HUES48 (cell line): ENCODE measurements around the gene MARK1.

Experiments used
- H3K27ac ChIP-seq: one replicate; pipeline ENCODE4 v1.7.0; 2013; ENCODE audit warnings: low read depth, low read length, inconsistent platforms
- H3K27me3 ChIP-seq: 2 replicates; pipeline ENCODE4 v1.6.1; 2013; ENCODE audit warnings: mild to moderate bottlenecking, low read length; ENCODE audit not compliant: control insufficient read depth, insufficient read depth
- H3K36me3 ChIP-seq: 2 replicates; pipeline ENCODE4 v1.6.1; 2013; ENCODE audit warnings: low read length; ENCODE audit not compliant: control insufficient read depth, insufficient read depth
- H3K4me1 ChIP-seq: 2 replicates; pipeline ENCODE4 v1.6.1; 2013; ENCODE audit warnings: mild to moderate bottlenecking, low read length; ENCODE audit not compliant: control insufficient read depth, insufficient read depth
- H3K4me3 ChIP-seq: 2 replicates; pipeline ENCODE4 v1.5.1; 2013; ENCODE audit warnings: mild to moderate bottlenecking, low read depth, low read length
- H3K9ac ChIP-seq: 2 replicates; pipeline ENCODE4 v1.6.1; 2013; ENCODE audit warnings: mild to moderate bottlenecking, low read depth, low read length, moderate library complexity
- H3K9me3 ChIP-seq: 2 replicates; pipeline ENCODE4 v1.6.1; 2013; ENCODE audit warnings: low read length; ENCODE audit not compliant: control insufficient read depth, insufficient read depth

Gene MARK1

GRCh38 chr1:220700556-220701179 is 172.7 kb downstream of the MARK1 start:
- no peak overlapping the region for H3K9ac ChIP-seq
- H3K9me3 ChIP-seq = no peaks in the 10 kb centered on the region
- H3K4me1 ChIP-seq = peaks cover 5% of the 10 kb centered on the region; the same call in 1 of the 2 replicates
- H3K27ac ChIP-seq = no peak overlapping the region
- H3K36me3 ChIP-seq = no peaks in the 10 kb centered on the region
- H3K4me3 ChIP-seq = no peak overlapping the region
- no peaks in the 10 kb centered on the region for H3K27me3 ChIP-seq

- H3K9ac ChIP-seq = no peak overlapping the region
- peaks cover 5% of the 10 kb centered on the region; the same call in 1 of the 2 replicates for H3K4me1 ChIP-seq
- no peak overlapping the region for H3K27ac ChIP-seq
- H3K4me3 ChIP-seq = no peak overlapping the region
- H3K36me3 ChIP-seq = no peaks in the 10 kb centered on the region
- H3K9me3 ChIP-seq = no peaks in the 10 kb centered on the region
- no peaks in the 10 kb centered on the region for H3K27me3 ChIP-seq
Observed at GRCh38 chr1:220701974-220702373, 174.0 kb downstream of the MARK1 start.

GRCh38 chr1:220702733-220703270 is 174.9 kb downstream of the MARK1 start:
- Histone ChIP-seq H3K36me3 (no peaks in the 10 kb centered on the region), H3K27me3 (no peaks in the 10 kb centered on the region), H3K4me3 (no peak overlapping the region), H3K9ac (no peak overlapping the region), H3K9me3 (no peaks in the 10 kb centered on the region), H3K27ac (no peak overlapping the region), H3K4me1 (peaks cover 5% of the 10 kb centered on the region; the same call in 1 of the 2 replicates)

- Histone ChIP-seq H3K27ac (no peak overlapping the region), H3K36me3 (no peaks in the 10 kb centered on the region), H3K9ac (no peak overlapping the region), H3K27me3 (no peaks in the 10 kb centered on the region), H3K4me3 (no peak overlapping the region), H3K4me1 (peaks cover 5% of the 10 kb centered on the region; the same call in 1 of the 2 replicates), H3K9me3 (no peaks in the 10 kb centered on the region)
Observed at GRCh38 chr1:220703305-220703704, 175.4 kb downstream of the MARK1 start.

- H3K9ac ChIP-seq = no peak overlapping the region
- H3K4me3 ChIP-seq = no peak overlapping the region
- no peaks in the 10 kb centered on the region for H3K27me3 ChIP-seq
- H3K4me1 ChIP-seq = 0 out of 2 replicates have a peak, but pooled peaks cover 5% of the 10 kb centered on the region
- no peak overlapping the region for H3K27ac ChIP-seq
- H3K9me3 ChIP-seq = no peaks in the 10 kb centered on the region
- no peaks in the 10 kb centered on the region for H3K36me3 ChIP-seq
Observed at GRCh38 chr1:220705782-220706181, 177.8 kb downstream of the MARK1 start.

- Histone ChIP-seq H3K4me1 (0 out of 2 replicates have a peak, but pooled peaks cover 5% of the 10 kb centered on the region), H3K9ac (no peak overlapping the region), H3K9me3 (no peaks in the 10 kb centered on the region), H3K27ac (no peak overlapping the region), H3K36me3 (no peaks in the 10 kb centered on the region), H3K27me3 (no peaks in the 10 kb centered on the region), H3K4me3 (no peak overlapping the region)
Observed at GRCh38 chr1:220706480-220706879, 178.5 kb downstream of the MARK1 start.

- Histone ChIP-seq H3K27ac (no peak overlapping the region), H3K36me3 (no peaks in the 10 kb centered on the region), H3K4me3 (no peak overlapping the region), H3K9ac (no peak overlapping the region), H3K4me1 (0 out of 2 replicates have a peak, but pooled peaks cover 5% of the 10 kb centered on the region), H3K9me3 (no peaks in the 10 kb centered on the region), H3K27me3 (no peaks in the 10 kb centered on the region)
Observed at GRCh38 chr1:220707160-220707559, 179.2 kb downstream of the MARK1 start.

- no peak overlapping the region for H3K9ac ChIP-seq
- H3K27ac ChIP-seq = no peak overlapping the region
- H3K9me3 ChIP-seq = no peaks in the 10 kb centered on the region
- no peaks in the 10 kb centered on the region for H3K36me3 ChIP-seq
- H3K4me3 ChIP-seq = no peak overlapping the region
- no peaks in the 10 kb centered on the region for H3K27me3 ChIP-seq
- H3K4me1 ChIP-seq = 0 out of 2 replicates have a peak, but pooled peaks cover 2% of the 10 kb centered on the region
Observed at GRCh38 chr1:220708244-220708643, 180.3 kb downstream of the MARK1 start.

- no peaks in the 10 kb centered on the region for H3K4me1 ChIP-seq
- H3K27me3 ChIP-seq = no peaks in the 10 kb centered on the region
- H3K9ac ChIP-seq = no peak overlapping the region
- no peaks in the 10 kb centered on the region; the same call in 1 of the 2 replicates for H3K9me3 ChIP-seq
- no peak overlapping the region for H3K27ac ChIP-seq
- H3K4me3 ChIP-seq = no peak overlapping the region
- H3K36me3 ChIP-seq = no peaks in the 10 kb centered on the region
Observed at GRCh38 chr1:220708936-220709801, 181.2 kb downstream of the MARK1 start.

GRCh38 chr1:220710333-220710732 is 182.4 kb downstream of the MARK1 start:
- Histone ChIP-seq H3K9ac (no peak overlapping the region), H3K27me3 (no peaks in the 10 kb centered on the region), H3K36me3 (no peaks in the 10 kb centered on the region), H3K9me3 (peaks cover 4% of the 10 kb centered on the region), H3K4me3 (no peak overlapping the region), H3K27ac (no peak overlapping the region), H3K4me1 (no peaks in the 10 kb centered on the region)
